Measurements from ENCODE around the gene CAPN8.
"Not testable (repeated sequence)": the region's sequence is repeated elsewhere in the genome, so short reads cannot be mapped to it uniquely, and the experiment has no call there.

CAPN8 gene

GRCh38 chr1:223519116-223519515 lies 146.4 kb downstream of the CAPN8 start:
- Histone ChIP-seq H3K27me3 (ENCODE audit: control insufficient read depth in 2 of 2, insufficient read depth in 2 of 2, low read length in 2 of 2) (no peaks in the 10 kb centered on the region), H3K9me3 (ENCODE audit: control insufficient read depth in 2 of 2, low read length in 2 of 2) (no peaks in the 10 kb centered on the region), H3K36me3 (ENCODE audit: control insufficient read depth in 2 of 2, insufficient read depth in 2 of 2, low read length in 2 of 2) (no peaks in the 10 kb centered on the region), H3K9ac (ENCODE audit: low read depth in 1 of 2, low read length in 2 of 2) (no peak overlapping the region), H3K4me1 (ENCODE audit: control insufficient read depth in 2 of 2, insufficient read depth in 2 of 2, low read length in 2 of 2) (no peaks in the 10 kb centered on the region), H3K4me3 (ENCODE audit: low read length in 2 of 2) (no peak overlapping the region), H3K27ac (ENCODE audit: low read depth in 2 of 2, low read length in 2 of 2) (no peak overlapping the region)

- not testable (repeated sequence) for H3K27ac ChIP-seq (ENCODE audit: low read depth in 2 of 2, low read length in 2 of 2); H3K27me3 ChIP-seq (ENCODE audit: control insufficient read depth in 2 of 2, insufficient read depth in 2 of 2, low read length in 2 of 2); H3K9ac ChIP-seq (ENCODE audit: low read depth in 1 of 2, low read length in 2 of 2); H3K4me1 ChIP-seq (ENCODE audit: control insufficient read depth in 2 of 2, insufficient read depth in 2 of 2, low read length in 2 of 2); H3K4me3 ChIP-seq (ENCODE audit: low read length in 2 of 2); H3K9me3 ChIP-seq (ENCODE audit: control insufficient read depth in 2 of 2, low read length in 2 of 2); H3K36me3 ChIP-seq (ENCODE audit: control insufficient read depth in 2 of 2, insufficient read depth in 2 of 2, low read length in 2 of 2)
Measured at GRCh38 chr1:223518553-223518952, 146.9 kb downstream of the CAPN8 start.

GRCh38 chr1:223515926-223516325 lies 149.6 kb downstream of the CAPN8 start:
- no peaks in the 10 kb centered on the region for H3K4me1 ChIP-seq (ENCODE audit: control insufficient read depth in 2 of 2, insufficient read depth in 2 of 2, low read length in 2 of 2)
- no peaks in the 10 kb centered on the region for H3K9me3 ChIP-seq (ENCODE audit: control insufficient read depth in 2 of 2, low read length in 2 of 2)
- H3K36me3 ChIP-seq (ENCODE audit: control insufficient read depth in 2 of 2, insufficient read depth in 2 of 2, low read length in 2 of 2), result no peaks in the 10 kb centered on the region

GRCh38 chr1:223515421-223515820 lies 150.1 kb downstream of the CAPN8 start:
- Histone ChIP-seq H3K9ac (ENCODE audit: low read depth in 1 of 2, low read length in 2 of 2) (no peak overlapping the region), H3K36me3 (ENCODE audit: control insufficient read depth in 2 of 2, insufficient read depth in 2 of 2, low read length in 2 of 2) (no peaks in the 10 kb centered on the region), H3K4me3 (ENCODE audit: low read length in 2 of 2) (no peak overlapping the region), H3K9me3 (ENCODE audit: control insufficient read depth in 2 of 2, low read length in 2 of 2) (no peaks in the 10 kb centered on the region), H3K27me3 (ENCODE audit: control insufficient read depth in 2 of 2, insufficient read depth in 2 of 2, low read length in 2 of 2) (no peaks in the 10 kb centered on the region), H3K4me1 (ENCODE audit: control insufficient read depth in 2 of 2, insufficient read depth in 2 of 2, low read length in 2 of 2) (no peaks in the 10 kb centered on the region), H3K27ac (ENCODE audit: low read depth in 2 of 2, low read length in 2 of 2) (no peak overlapping the region)

More at GRCh38 chr1:223515926-223516325, 149.6 kb downstream of the CAPN8 start:
- Histone ChIP-seq H3K27ac (ENCODE audit: low read depth in 2 of 2, low read length in 2 of 2) (no peak overlapping the region), H3K9ac (ENCODE audit: low read depth in 1 of 2, low read length in 2 of 2) (no peak overlapping the region), H3K27me3 (ENCODE audit: control insufficient read depth in 2 of 2, insufficient read depth in 2 of 2, low read length in 2 of 2) (no peaks in the 10 kb centered on the region), H3K4me3 (ENCODE audit: low read length in 2 of 2) (no peak overlapping the region)

- Histone ChIP-seq H3K9ac (ENCODE audit: low read depth in 1 of 2, low read length in 2 of 2) (no peak overlapping the region), H3K9me3 (ENCODE audit: control insufficient read depth in 2 of 2, low read length in 2 of 2) (no peaks in the 10 kb centered on the region), H3K27ac (ENCODE audit: low read depth in 2 of 2, low read length in 2 of 2) (no peak overlapping the region), H3K4me1 (ENCODE audit: control insufficient read depth in 2 of 2, insufficient read depth in 2 of 2, low read length in 2 of 2) (no peaks in the 10 kb centered on the region), H3K4me3 (ENCODE audit: low read length in 2 of 2) (no peak overlapping the region), H3K27me3 (ENCODE audit: control insufficient read depth in 2 of 2, insufficient read depth in 2 of 2, low read length in 2 of 2) (no peaks in the 10 kb centered on the region), H3K36me3 (ENCODE audit: control insufficient read depth in 2 of 2, insufficient read depth in 2 of 2, low read length in 2 of 2) (no peaks in the 10 kb centered on the region)
Measured at GRCh38 chr1:223514644-223515043, 150.9 kb downstream of the CAPN8 start.

GRCh38 chr1:223513309-223513708 lies 152.2 kb downstream of the CAPN8 start:
- H3K4me1 ChIP-seq (ENCODE audit: control insufficient read depth in 2 of 2, insufficient read depth in 2 of 2, low read length in 2 of 2), result no peaks in the 10 kb centered on the region
- no peak overlapping the region for H3K27ac ChIP-seq (ENCODE audit: low read depth in 2 of 2, low read length in 2 of 2)
- no peak overlapping the region for H3K9ac ChIP-seq (ENCODE audit: low read depth in 1 of 2, low read length in 2 of 2)
- no peak overlapping the region for H3K4me3 ChIP-seq (ENCODE audit: low read length in 2 of 2)
- H3K27me3 ChIP-seq (ENCODE audit: control insufficient read depth in 2 of 2, insufficient read depth in 2 of 2, low read length in 2 of 2), result no peaks in the 10 kb centered on the region
- no peaks in the 10 kb centered on the region for H3K9me3 ChIP-seq (ENCODE audit: control insufficient read depth in 2 of 2, low read length in 2 of 2)
- no peaks in the 10 kb centered on the region for H3K36me3 ChIP-seq (ENCODE audit: control insufficient read depth in 2 of 2, insufficient read depth in 2 of 2, low read length in 2 of 2)

GRCh38 chr1:223512057-223512456 lies 153.4 kb downstream of the CAPN8 start:
- no peaks in the 10 kb centered on the region for H3K4me1 ChIP-seq (ENCODE audit: control insufficient read depth in 2 of 2, insufficient read depth in 2 of 2, low read length in 2 of 2)
- no peak overlapping the region for H3K4me3 ChIP-seq (ENCODE audit: low read length in 2 of 2)
- H3K27me3 ChIP-seq (ENCODE audit: control insufficient read depth in 2 of 2, insufficient read depth in 2 of 2, low read length in 2 of 2), result no peaks in the 10 kb centered on the region
- H3K9me3 ChIP-seq (ENCODE audit: control insufficient read depth in 2 of 2, low read length in 2 of 2), result no peaks in the 10 kb centered on the region
- H3K9ac ChIP-seq (ENCODE audit: low read depth in 1 of 2, low read length in 2 of 2), result no peak overlapping the region
- H3K27ac ChIP-seq (ENCODE audit: low read depth in 2 of 2, low read length in 2 of 2), result no peak overlapping the region
- no peaks in the 10 kb centered on the region for H3K36me3 ChIP-seq (ENCODE audit: control insufficient read depth in 2 of 2, insufficient read depth in 2 of 2, low read length in 2 of 2)

- Histone ChIP-seq H3K36me3 (ENCODE audit: control insufficient read depth in 2 of 2, insufficient read depth in 2 of 2, low read length in 2 of 2) (no peaks in the 10 kb centered on the region), H3K4me1 (ENCODE audit: control insufficient read depth in 2 of 2, insufficient read depth in 2 of 2, low read length in 2 of 2) (peaks cover 0 to 10% of the 10 kb centered on the region in 2 donors)
Measured at GRCh38 chr1:223508796-223509195, 156.7 kb downstream of the CAPN8 start.

GRCh38 chr1:223504741-223505140 lies 160.8 kb downstream of the CAPN8 start:
- Histone ChIP-seq H3K27ac (ENCODE audit: low read depth in 2 of 2, low read length in 2 of 2) (peak overlapping the region in 1 of 2 donors; percentile 10), H3K4me3 (ENCODE audit: low read length in 2 of 2) (no peak overlapping the region), H3K4me1 (ENCODE audit: control insufficient read depth in 2 of 2, insufficient read depth in 2 of 2, low read length in 2 of 2) (peaks cover 0 to 11% of the 10 kb centered on the region in 2 donors), H3K9me3 (ENCODE audit: control insufficient read depth in 2 of 2, low read length in 2 of 2) (no peaks in the 10 kb centered on the region), H3K9ac (ENCODE audit: low read depth in 1 of 2, low read length in 2 of 2) (no peak overlapping the region), H3K36me3 (ENCODE audit: control insufficient read depth in 2 of 2, insufficient read depth in 2 of 2, low read length in 2 of 2) (no peaks in the 10 kb centered on the region), H3K27me3 (ENCODE audit: control insufficient read depth in 2 of 2, insufficient read depth in 2 of 2, low read length in 2 of 2) (no peaks in the 10 kb centered on the region)

More at GRCh38 chr1:223508796-223509195, 156.7 kb downstream of the CAPN8 start:
- Histone ChIP-seq H3K4me3 (ENCODE audit: low read length in 2 of 2) (no peak overlapping the region), H3K27ac (ENCODE audit: low read depth in 2 of 2, low read length in 2 of 2) (no peak overlapping the region), H3K9me3 (ENCODE audit: control insufficient read depth in 2 of 2, low read length in 2 of 2) (no peaks in the 10 kb centered on the region), H3K27me3 (ENCODE audit: control insufficient read depth in 2 of 2, insufficient read depth in 2 of 2, low read length in 2 of 2) (no peaks in the 10 kb centered on the region), H3K9ac (ENCODE audit: low read depth in 1 of 2, low read length in 2 of 2) (no peak overlapping the region)

- Histone ChIP-seq H3K27me3 (ENCODE audit: control insufficient read depth in 2 of 2, insufficient read depth in 2 of 2, low read length in 2 of 2) (no peaks in the 10 kb centered on the region), H3K27ac (ENCODE audit: low read depth in 2 of 2, low read length in 2 of 2) (no peak overlapping the region), H3K4me1 (ENCODE audit: control insufficient read depth in 2 of 2, insufficient read depth in 2 of 2, low read length in 2 of 2) (peaks cover 0 to 11% of the 10 kb centered on the region in 2 donors), H3K9me3 (ENCODE audit: control insufficient read depth in 2 of 2, low read length in 2 of 2) (no peaks in the 10 kb centered on the region), H3K9ac (ENCODE audit: low read depth in 1 of 2, low read length in 2 of 2) (no peak overlapping the region), H3K4me3 (ENCODE audit: low read length in 2 of 2) (no peak overlapping the region), H3K36me3 (ENCODE audit: control insufficient read depth in 2 of 2, insufficient read depth in 2 of 2, low read length in 2 of 2) (no peaks in the 10 kb centered on the region)
Measured at GRCh38 chr1:223503348-223503747, 162.2 kb downstream of the CAPN8 start.
